PFSK-1 (cell line): ENCODE data around the gene WBP11.

Experiments used
- POLR2AphosphoS5 ChIP-seq: IDR thresholded peaks from 2 replicates; pipeline ENCODE4 v1.6.1; 2012; ENCODE audit warnings: low read depth, mild to moderate bottlenecking, control low read depth, low read length, moderate library complexity
- REST ChIP-seq, 2 experiments: IDR thresholded peaks; 2 replicates each; pipeline versions ENCODE4 v1.6.1 to v1.8.0; 2011 to 2012; ENCODE audit warnings: low read depth in 2 of 2, low read length in 2 of 2, control low read depth in 1 of 2, inconsistent platforms in 1 of 2, mild to moderate bottlenecking in 1 of 2, moderate library complexity in 1 of 2; ENCODE audit not compliant: insufficient read depth in 1 of 2
- TAF1 ChIP-seq: IDR thresholded peaks from 2 replicates; pipeline ENCODE4 v1.6.1; 2012; ENCODE audit warnings: low read length, control low read depth, borderline replicate concordance; ENCODE audit not compliant: insufficient read depth

DNA sequence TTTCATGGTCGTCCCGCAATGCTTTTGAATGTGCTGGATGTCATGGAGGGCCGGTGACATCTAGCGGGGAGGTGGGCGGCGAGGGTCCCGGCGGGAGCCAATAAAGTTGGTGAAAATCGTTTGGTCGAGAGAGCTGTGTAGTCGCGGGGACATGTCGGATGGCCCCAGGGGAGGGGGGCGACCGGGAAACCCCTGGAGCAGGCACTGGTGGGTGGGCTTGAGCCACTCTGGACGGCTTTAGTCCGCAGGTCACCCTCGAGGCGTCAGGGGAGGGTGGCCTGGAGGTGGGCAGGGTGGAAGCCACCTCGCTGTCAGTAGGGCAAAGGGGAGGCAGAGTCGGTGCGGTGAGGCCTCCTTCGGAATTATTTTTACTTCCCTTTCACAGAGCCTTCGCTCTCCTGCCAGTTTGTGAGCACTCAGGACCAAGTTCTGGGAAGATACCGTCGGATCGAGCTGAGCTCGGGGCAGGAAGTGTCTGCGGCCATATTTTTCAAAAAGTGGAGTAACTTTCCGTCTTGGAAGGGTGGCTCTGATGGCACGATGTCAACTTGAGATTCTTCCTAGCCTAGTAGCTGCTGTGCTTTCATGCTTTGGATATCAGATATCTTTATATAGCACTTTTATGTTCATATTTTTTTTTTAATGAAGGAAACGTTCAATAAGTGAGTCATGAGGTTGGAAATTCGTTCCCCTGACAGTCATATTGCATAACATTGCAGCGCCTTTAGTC is 28.2 kb downstream of the WBP11 start:
- TF ChIP-seq REST (IDR thresholded peaks at IDR 0.05; ENCODE audit: insufficient read depth in 1 of 2, low read depth in 2 of 2, low read length in 2 of 2) (no peak), TAF1 (no peak), POLR2AphosphoS5 (no peak)
